ENCODE results near the gene ACOT9. TPM values are rescaled to one million over a fixed set of nuclear protein-coding genes. Genes with fewer than 3 reads are reported as not detected.

The ACOT9 gene
- total RNA-seq, 1 experiment from 2014 or later: 44.5 TPM

GRCh38 chrX:23699636-23700194 lies 43.4 kb downstream of the ACOT9 start:
- peaks cover 2% of the 10 kb centered on the region; the same call in 1 of the 2 replicates for H3K36me3 ChIP-seq (ENCODE audit: control insufficient read depth, insufficient read depth, low read length)
- in situ Hi-C loops (cut with HindIII; ENCODE audit: low pct_unique_long_range_greater_than_20kb, low sequenced_read_pairs): no loop called here
- DNase-seq (ENCODE audit: low read depth, low spot score) (no peak), ATAC-seq (no peak)
- H3K4me3 ChIP-seq (ENCODE audit: low read depth in 2 of 2, low read length in 2 of 2): no peak overlapping the region
- TF ChIP-seq, protein P1, sequence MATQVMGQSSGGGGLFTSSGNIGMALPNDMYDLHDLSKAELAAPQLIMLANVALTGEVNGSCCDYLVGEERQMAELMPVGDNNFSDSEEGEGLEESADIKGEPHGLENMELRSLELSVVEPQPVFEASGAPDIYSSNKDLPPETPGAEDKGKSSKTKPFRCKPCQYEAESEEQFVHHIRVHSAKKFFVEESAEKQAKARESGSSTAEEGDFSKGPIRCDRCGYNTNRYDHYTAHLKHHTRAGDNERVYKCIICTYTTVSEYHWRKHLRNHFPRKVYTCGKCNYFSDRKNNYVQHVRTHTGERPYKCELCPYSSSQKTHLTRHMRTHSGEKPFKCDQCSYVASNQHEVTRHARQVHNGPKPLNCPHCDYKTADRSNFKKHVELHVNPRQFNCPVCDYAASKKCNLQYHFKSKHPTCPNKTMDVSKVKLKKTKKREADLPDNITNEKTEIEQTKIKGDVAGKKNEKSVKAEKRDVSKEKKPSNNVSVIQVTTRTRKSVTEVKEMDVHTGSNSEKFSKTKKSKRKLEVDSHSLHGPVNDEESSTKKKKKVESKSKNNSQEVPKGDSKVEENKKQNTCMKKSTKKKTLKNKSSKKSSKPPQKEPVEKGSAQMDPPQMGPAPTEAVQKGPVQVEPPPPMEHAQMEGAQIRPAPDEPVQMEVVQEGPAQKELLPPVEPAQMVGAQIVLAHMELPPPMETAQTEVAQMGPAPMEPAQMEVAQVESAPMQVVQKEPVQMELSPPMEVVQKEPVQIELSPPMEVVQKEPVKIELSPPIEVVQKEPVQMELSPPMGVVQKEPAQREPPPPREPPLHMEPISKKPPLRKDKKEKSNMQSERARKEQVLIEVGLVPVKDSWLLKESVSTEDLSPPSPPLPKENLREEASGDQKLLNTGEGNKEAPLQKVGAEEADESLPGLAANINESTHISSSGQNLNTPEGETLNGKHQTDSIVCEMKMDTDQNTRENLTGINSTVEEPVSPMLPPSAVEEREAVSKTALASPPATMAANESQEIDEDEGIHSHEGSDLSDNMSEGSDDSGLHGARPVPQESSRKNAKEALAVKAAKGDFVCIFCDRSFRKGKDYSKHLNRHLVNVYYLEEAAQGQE (IDR thresholded peaks at IDR 0.05; ENCODE audit: insufficient read depth in 1 of 2, low read depth in 2 of 2, low read length in 1 of 2): no peak
- POLR2A ChIA-PET: no interaction called here
- H3K9me3 ChIP-seq (ENCODE audit: control insufficient read depth, insufficient read depth, low read depth, low read length): no peaks in the 10 kb centered on the region
- CTCF ChIA-PET: no interaction called here
- H3K4me1 ChIP-seq (ENCODE audit: control insufficient read depth, insufficient read depth, low read length): no peaks in the 10 kb centered on the region
- no peak overlapping the region for H3K27ac ChIP-seq (ENCODE audit: low read length)
- intact Hi-C loops (cut with micrococcal nuclease; ENCODE audit: unreplicated experiment): no loop called here
- no peaks in the 10 kb centered on the region for H3K27me3 ChIP-seq (ENCODE audit: control insufficient read depth, insufficient read depth, low read length)
- no TSS peak for BruUV-seq (replicated peaks)

GRCh38 chrX:23694606-23695005 lies 48.5 kb downstream of the ACOT9 start:
- intact Hi-C loops (cut with micrococcal nuclease; ENCODE audit: unreplicated experiment) (loop anchor here (2.0 kb wide), 1 partner anchor 208 kb away; no protein-coding TSS in a partner anchor), in situ Hi-C loops (cut with HindIII; ENCODE audit: low pct_unique_long_range_greater_than_20kb, low sequenced_read_pairs) (no loop called here)
- peak; percentile 2 for DNase-seq (ENCODE audit: low read depth, low spot score)
- TF ChIP-seq CTCF (IDR thresholded peaks at IDR 0.05) (peak; percentile 66), TCF7L2 (IDR thresholded peaks at IDR 0.05; ENCODE audit: low read depth, low read length) (no peak), SIN3A (IDR thresholded peaks at IDR 0.05; ENCODE audit: borderline replicate concordance, insufficient read depth, low read depth, low read length) (no peak), POLR2AphosphoS5 (IDR thresholded peaks at IDR 0.05; ENCODE audit: low read depth, low read length) (no peak)
- TF ChIP-seq, protein P1 (IDR thresholded peaks at IDR 0.05; ENCODE audit: insufficient read depth in 1 of 2, low read depth in 2 of 2, low read length in 1 of 2): no peak
- H3K27ac ChIP-seq (ENCODE audit: low read length): no peak overlapping the region
- H3K36me3 ChIP-seq (ENCODE audit: control insufficient read depth, insufficient read depth, low read length): no peaks in the 10 kb centered on the region
- no TSS peak for BruUV-seq (replicated peaks)
- POLR2A ChIA-PET: no interaction called here
- CTCF ChIA-PET: interaction anchor here (0.7 to 0.8 kb wide), 2 partner anchors 175 to 207 kb away, joined by 3 to 7 read pairs; no protein-coding TSS in a partner anchor
- no peaks in the 10 kb centered on the region for H3K9me3 ChIP-seq (ENCODE audit: control insufficient read depth, insufficient read depth, low read depth, low read length)
- ATAC-seq: peak; percentile 78
- no peaks in the 10 kb centered on the region for H3K27me3 ChIP-seq (ENCODE audit: control insufficient read depth, insufficient read depth, low read length)
- H3K4me1 ChIP-seq (ENCODE audit: control insufficient read depth, insufficient read depth, low read length): no peaks in the 10 kb centered on the region
- H3K4me3 ChIP-seq (ENCODE audit: low read depth in 2 of 2, low read length in 2 of 2): no peak overlapping the region
